ENCODE data around the gene ZC3H7A.

ZC3H7A gene

DNA sequence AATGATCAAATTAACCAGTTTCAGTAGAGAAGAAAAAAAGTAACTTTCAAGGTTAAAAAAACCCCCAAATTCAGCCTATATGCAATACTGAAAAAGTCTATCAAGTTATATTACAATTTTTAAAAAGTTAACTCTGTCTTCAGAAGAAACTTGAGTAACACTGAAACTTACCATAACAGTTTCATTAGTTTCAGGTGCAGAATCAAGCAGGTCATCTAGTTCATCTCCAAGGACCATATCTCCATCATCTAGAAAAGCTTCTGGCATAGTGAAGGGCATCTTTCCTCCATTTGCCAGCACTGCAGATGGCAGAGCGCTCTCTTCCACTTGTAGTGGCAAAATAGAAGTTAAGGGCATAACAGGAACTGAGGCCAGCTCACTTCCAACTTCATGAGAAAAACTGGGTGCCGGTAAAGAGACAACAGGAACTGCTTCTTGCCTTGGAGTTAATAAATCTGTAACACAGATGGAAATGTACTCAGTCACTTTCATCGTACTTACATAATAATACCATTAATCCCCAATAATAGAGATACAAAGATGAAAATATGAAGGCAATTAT is 22.9 kb downstream of the ZC3H7A start:
- no peak for DNase-seq (ENCODE audit: low read depth in 2 of 3, low spot score in 2 of 3)

DNA sequence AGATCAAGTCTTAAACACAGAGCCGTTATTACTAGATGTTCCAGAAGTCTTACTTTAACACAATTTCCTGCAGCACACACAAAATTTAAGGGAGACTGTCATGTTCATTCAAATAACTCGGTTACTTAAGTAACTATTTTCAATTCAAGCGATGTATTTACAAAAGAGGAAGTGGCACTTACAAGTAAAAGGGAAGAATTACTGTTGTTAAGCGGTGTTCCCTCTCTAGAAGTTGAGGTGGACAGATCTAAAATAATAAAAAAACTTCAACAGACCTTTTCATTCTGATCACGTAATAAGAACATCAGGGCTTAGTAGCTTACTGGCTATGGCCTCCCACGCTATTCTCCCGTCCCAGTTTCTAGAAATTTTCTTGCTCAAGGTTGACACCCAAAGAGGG is 28.2 kb downstream of the ZC3H7A start:
- DNase-seq (ENCODE audit: low read depth in 2 of 3, low spot score in 2 of 3) = no peak

DNA sequence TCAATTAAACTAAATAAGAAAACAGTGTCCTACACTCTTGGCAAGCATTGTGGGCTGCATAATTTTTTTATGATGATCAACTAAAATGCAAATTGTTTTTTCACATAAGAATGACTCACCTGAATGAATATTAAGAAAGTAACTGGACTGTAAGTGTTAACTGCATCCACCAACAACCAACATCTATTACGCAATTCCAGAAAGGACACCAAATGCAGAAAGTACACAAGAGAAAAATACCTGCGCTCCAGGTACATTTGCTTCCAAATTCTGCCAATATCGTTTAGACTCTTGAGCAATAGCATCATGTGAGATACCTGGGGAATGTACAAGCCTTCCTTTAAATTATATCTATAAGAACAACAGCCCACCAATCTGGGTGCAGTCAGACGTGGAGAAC is 34.6 kb downstream of the ZC3H7A start:
- no peak for DNase-seq (ENCODE audit: low read depth in 2 of 3, low spot score in 2 of 3)

DNA sequence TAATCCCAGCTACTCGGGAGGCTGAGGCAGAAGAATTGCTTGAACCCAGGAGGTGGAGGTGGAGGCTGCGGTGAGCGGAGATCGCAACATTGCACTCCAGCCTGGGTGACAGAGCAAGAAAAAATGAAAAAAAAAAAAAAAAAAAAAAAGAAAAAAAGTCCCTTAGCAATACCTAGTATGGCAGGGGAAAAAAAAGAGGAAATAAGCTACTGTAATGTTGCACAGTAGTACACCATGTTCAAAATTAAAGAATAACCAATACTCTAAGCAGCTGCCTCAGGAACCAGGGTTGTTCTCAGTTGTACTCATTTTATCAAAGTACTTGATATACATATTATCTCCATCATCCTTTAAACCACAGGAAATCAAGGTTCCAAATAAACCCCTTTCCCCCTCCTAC is 37.1 kb downstream of the ZC3H7A start:
- DNase-seq (ENCODE audit: low read depth in 2 of 3, low spot score in 2 of 3) = no peak

DNA sequence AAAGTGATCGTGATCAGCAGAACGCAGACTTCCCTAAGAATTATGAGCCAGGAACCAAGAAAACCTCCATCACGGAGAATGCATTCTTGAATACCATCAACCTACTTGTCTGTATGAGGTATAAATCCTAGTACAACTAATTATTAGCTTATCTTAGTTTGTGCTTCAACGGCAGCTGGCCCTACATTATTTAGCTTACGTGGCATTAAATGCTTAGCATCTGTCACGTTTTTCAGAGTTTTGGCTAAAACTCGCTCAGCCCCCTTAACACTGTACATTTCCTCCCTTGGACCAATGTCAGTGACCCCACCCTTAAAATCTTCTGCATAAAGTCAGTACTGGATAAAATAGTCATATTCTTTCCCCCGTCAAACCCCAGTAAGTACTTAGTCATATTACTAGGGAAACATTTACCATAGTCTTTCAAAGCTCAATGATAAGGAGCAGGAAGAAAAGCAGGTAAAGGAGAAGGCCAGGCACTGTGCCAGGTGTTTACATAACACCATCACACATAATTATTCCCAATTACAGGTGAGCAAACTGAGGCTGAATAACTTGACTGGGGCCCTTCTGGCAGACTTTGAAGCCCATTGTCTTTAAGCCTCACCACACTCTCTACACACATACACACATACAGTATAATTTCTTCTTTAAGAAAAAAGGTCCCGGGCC is 37.8 kb downstream of the ZC3H7A start:
- no peak for DNase-seq (ENCODE audit: low read depth in 2 of 3, low spot score in 2 of 3)

DNA sequence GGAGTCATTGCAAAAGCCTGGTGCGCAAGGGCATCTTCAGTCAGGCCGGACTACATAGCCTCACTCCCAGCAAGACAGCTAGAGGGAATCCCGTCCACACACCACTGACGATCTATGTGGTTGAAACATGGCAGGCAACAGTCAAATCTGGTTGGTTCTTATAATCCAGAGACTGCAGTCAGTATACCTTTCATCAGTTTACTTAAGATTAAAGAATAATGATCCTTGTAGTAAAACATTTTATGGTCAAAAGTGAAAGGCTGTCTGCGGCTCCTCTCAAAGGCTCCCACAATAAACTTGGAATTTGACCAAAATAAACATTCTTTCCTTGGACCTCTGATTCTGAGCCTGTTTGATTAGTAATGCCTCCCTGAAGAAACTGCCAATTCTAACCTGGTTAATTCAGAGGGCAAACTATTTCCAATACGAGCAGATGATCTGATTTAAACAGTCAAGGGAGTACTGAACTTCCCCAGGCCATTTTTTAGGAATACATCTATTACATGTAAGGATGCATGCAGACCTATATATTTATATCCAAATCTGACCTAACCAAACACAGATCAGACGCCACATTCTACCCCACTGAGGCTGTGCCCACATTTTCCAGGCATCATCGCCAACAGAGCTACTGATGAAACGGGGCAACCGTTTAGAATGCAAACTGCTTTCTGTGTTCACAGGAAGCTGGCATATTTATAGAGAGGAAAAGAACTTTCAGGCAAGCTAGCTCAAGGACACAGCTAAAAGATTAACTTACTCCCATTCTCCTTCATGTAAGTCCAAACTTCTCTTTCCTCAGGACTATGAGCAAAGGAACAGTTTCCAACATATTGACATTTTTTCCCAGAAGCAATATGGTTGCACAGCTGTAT is 39.1 kb downstream of the ZC3H7A start:
- DNase-seq (ENCODE audit: low read depth in 2 of 3, low spot score in 2 of 3) = no peak

DNA sequence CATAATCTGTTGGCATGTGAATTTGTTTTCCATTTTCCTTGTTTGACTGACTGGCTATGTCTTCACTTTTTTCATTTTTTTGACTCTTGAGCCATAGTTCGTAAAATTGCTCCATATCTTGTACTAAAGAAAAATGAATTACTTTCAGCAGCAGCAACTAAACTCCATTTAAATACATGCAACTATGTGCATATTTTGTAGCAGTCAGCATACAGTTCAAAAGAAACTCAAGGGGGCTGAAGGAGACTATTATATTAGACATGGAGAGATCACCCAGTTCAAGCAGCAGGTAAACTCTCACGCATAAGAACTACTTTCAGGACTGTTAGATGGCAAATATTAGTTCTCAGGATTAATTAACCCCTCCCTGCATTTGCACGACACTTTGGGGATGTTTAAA is 40.8 kb downstream of the ZC3H7A start:
- no peak for DNase-seq (ENCODE audit: low read depth in 2 of 3, low spot score in 2 of 3)

DNA sequence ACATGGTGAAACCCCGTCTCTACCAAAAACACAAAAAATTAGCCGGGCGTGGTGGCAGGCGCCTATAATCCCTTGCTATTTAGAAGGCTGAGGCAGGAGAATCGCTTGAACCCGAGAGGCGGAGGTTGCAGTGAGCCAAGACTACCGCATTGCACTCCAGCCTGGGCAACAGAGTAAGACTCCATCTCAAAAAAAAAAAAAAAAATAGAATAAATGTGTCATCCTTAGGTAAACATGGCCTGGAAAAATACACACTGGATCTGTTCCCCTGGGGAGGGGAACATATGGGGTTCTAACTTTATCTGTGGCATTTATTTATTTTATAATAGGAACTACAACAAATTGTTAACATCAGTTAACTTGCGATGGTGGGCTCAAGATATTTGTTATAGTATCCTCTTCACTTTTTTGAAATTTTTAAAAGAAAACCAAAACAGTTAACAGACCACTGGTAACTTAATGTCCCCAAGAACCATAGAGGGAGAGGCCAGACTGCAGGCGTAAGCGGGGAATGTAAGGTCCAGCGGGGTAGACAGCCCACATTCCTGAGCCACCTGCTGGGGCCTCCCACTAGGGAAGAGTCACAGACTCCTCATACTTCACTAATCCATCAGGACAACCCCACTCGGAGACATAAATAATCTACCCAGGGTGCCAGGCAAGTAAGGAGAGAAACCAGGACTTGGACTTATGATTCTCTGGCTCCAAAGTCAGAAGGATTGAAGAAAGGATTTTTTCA is 41.9 kb downstream of the ZC3H7A start:
- no peak for DNase-seq (ENCODE audit: low read depth in 2 of 3, low spot score in 2 of 3)

DNA sequence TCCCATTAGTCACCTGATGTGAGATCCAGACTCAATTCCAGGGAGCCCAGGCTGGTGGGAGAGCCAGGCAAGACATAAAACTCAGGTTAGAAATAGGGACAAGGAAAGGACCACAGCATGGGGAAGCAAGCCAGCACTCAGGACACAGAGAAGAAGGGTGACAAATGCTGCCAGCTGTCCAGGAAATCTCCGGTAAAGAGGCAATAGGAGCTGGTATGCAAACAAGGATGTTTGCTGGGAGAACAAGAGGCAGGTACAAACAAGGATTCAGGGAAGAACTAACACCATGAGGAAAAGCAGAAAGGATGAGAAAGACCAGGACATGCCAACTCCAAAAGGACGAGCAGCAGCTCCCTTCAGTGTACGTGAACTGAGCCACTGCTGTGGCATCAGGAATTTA is 44.2 kb downstream of the ZC3H7A start:
- DNase-seq (ENCODE audit: low read depth in 2 of 3, low spot score in 2 of 3) = no peak

DNA sequence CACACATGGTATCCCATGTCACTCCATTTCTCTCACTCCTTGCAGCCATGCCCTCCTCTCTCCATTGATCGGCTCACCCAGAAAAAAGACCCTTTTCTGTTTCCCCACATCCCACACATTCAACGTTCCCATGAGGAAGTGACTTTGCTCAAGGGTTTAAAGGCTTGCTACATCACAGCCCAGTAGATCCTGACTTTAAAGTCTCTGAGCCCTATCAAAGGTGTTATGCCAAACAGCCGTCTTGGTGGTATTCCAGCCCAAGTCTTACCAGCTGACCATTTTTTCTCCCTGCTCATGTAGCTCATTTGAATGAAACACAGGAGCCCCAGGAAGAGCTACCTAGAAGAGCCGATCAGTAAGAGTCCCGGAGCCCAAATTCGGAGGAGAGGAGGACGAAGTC is 47.0 kb downstream of the ZC3H7A start:
- DNase-seq (ENCODE audit: low read depth in 2 of 3, low spot score in 2 of 3) = no peak

DNA sequence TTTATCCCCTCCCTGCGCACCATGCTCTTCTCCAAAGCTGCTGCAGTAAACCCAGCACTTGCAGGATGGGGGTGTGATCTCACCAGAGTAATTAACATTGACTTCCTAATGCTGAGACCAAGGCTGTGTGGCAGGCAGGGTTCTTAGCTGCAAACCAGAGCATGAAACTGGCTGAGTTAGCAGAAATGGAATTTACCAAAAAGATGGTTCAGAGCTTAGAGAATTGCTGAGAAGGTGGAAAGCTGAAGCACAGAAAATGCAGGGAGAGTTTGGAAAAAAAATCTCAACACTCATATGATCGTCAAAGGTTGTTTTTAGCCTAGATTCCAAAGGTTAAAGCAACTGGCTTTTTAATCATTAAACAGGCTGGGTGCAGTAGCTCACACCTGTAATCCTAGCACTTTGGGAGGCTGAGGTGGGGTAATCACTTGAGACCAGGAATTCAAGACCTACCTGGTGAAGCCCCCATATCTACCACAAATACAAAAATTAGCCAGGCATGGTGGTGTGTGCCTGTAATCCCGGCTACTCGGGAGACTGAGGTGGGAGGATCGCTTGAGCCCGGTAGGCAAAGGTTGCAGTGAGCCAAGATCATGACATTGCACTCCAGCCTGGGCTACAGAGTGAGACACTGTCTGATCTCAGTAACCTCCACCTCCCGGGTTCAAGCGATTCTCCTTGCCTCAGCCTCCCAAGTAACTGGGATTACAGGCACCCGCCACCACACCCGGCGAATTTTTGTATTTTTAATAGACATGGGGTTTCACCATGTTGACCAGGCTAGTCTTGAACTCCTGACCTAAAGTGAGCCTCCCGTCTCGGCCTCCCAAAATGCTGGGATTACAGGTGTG is 48.4 kb downstream of the ZC3H7A start:
- DNase-seq (ENCODE audit: low read depth in 2 of 3, low spot score in 2 of 3) = no peak

DNA sequence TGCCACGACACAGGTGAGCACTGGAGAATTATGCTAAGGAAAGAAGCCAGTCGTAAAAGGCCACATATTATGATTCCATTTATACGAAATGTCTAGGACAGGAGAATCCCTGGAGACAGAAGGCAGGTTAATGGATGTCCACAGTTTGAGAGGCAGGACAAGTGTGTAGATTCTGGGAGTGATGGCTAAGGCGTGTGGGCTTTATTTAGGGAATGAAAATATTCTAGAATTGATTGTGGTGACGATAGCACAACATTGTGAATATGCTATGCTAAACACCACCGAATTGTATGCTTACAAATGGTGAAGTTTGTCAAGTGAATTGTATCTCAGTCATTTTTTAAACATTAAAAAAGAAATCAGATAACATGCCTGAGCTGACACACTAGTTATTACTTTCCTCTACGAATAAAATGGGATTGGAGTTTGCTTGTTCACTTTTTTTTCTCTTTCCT is 49.1 kb downstream of the ZC3H7A start:
- no peak for DNase-seq (ENCODE audit: low read depth in 2 of 3, low spot score in 2 of 3)

DNA sequence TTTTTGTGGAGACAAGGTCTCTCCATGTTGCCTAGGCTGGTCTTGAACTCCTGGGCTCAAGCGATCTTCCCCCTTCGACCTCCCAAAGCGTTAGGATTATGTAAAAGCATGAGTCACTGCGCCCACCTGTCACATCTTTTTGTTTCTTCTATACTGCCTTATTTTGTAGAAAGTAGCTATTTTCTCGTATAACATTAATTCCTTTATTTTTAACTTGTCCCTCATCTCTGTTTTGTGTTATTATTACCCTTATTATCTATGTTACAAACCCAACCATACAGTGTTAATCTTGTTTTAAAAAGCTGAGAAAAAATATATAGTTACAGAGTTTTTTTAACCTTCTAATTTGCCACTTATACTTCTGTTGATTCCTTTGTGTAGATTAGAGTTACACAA is 53.0 kb downstream of the ZC3H7A start:
- DNase-seq (ENCODE audit: low read depth in 2 of 3, low spot score in 2 of 3) = no peak

DNA sequence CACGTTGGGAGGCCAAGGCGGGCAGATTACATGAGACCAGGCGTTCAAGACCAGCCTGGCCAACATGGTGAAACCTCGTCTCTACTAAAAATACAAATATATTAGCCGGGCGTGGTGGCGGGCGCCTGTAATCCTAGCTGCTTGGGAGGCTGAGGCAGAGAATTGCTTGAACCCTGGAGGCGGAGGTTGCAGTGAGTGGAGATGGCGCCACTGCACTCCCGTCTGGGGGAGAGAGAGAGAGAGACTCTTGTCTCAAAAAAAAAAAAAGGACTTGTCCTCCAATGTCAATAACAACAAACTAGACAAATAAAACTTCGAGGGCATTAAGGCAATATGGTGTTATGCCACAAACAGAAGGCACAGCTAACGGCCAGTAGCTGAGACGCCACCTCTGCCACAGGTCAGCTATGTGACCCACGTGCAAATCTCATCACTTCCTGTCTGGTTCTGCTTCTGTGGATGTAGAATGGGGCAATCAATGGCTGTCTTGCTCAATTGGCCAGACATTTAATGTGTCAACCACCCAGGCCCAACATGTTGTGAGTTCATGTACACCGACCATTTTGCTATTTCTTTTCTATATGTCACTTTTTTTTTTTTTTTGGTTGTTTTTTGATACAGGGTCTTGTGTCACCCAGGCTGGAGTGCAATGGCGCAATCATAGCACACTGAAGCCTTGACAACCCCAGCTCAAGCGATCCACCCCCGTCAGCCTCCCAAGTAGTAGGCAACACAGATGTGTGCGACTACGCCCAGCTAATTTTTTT is 53.6 kb downstream of the ZC3H7A start:
- no peak for DNase-seq (ENCODE audit: low read depth in 2 of 3, low spot score in 2 of 3)

DNA sequence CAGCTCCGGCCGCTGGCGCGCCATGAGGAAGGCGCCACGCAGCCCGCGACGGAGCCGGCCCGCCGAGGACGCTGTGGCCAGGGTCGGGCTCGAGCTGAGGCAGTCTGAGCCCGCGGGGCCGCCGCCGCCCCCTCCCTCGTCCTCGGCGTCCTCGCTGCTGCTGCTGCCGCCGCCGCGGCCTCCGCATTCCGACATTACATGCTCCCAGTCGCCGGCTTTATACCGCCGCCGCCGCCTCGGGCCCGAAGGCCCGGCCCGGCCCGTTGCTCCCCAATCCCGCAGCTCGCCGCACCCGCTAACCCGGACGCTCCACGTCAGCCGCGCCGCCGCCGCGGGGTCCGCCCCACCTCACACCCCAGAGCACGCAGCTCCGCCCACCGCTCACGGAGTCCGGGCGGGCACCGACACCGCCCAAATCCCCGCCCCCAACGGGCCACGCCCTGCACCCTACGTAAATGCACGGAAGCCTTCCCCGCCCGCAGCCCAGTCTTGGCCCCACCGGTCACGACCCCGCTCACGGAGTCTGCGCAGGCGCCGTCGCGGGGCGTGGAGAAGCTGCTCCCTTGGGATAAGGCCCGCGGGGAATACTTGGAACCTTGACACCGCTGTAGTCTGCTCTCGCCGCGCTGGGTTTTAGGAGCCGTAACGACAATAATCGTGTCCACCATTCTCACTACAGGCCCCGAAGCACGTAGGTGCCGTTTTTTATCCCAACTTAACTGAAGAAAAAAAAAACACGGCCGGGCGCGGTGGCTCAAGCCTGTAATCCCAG is 54.3 kb downstream of the ZC3H7A start, which contains the start of gene TXNDC11:
TSS of gene TXNDC11 (minus strand) at position 322 of the 772 bp plus-strand sequence. CDS start at position 195, 127 bp downstream.
- DNase-seq (ENCODE audit: low read depth in 2 of 3, low spot score in 2 of 3) = peak; percentile 99

DNA sequence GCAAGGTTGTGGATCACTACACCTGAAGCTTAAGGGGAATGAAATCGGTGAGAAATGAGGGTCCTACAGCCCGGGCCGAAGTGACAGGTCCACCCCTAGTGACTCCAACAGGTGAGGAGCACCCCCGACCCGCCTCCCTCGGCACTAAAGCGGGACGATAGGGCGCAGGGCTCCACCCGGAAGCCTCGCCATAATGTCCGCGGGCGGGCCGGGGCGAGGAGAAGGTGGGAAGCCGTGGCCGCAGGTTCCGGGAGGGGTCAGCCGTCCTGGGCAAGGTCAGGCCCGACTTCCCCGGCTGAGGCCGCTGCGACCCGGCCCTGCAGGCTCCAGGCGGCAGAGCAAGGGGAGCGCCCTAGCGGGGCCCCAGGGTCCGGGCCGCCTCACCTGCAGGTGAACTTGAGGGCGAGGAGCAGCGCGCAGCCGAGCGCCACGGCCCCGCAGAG is 54.9 kb downstream of the ZC3H7A start:
- DNase-seq (ENCODE audit: low read depth in 2 of 3, low spot score in 2 of 3) = peak in 2 of 3 experiments; percentile 20 to 23

DNA sequence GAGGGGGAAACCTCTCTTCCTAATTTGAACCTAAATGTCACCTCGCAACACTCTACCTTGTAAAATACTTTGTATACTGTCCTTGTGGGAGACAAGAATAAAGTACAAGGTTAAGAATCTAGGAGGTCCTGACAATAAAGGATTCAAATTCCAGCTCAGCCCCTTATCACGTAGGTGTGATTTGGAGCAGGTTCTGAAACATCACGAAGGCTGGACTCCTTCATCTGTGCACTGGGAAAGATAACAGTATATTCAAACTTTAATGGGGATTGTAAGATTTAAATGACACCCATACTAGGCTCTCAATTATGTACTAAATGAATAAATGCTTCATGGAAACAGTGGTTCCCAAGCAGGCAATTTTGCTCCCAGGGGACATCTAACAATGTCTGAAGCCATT is 56.5 kb downstream of the ZC3H7A start:
- DNase-seq (ENCODE audit: low read depth in 2 of 3, low spot score in 2 of 3) = no peak

DNA sequence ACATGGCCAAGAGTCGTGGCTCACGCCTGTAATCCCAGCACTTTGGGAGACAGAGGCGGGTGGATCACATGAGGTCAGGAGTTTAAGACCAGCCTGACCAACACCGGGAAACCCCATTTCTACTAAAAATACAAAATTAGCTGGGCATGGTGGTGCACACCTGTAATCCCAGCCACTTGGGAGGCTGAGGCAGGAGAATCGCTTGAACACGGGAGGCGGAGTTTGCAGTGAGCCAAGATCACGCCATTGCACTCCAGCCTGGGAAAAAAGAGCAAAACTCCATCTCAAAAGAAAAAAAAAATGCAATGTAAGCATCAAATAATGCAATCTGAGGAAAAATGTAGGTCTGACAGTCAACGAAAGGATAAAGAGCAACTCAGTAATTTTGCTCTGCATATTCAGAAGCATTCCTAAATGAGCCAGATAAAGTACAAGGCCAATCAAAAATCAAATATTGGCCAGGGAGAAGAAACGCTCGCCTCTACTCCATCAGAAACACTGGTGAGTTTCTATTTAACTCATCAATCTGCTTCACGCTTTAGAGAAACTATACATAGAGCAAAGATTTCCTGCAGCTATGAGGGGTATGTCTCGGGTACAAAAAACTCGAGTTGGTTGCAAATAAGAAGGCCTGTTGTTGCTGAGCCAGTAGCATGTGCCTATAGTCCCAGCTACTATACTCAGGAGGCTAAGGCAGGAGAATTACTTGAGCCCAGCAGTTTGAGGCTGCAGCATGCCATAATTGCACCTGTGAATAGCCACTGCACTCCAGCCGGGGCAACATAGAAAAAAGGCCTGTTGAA is 58.1 kb downstream of the ZC3H7A start:
- DNase-seq (ENCODE audit: low read depth in 2 of 3, low spot score in 2 of 3) = no peak

Data from activated CD8-positive, alpha-beta memory T cell treated with anti-CD3 and anti-CD28 coated beads for 48 hours (primary cell).